DND-41 (cell line): ENCODE measurements around the gene IGF2BP2.

Experiments
- ATAC-seq: fragments of 200-7000 bp; cut with Tn5 transposase; 3 replicates; pipeline ENCODE4 v1.9.1; 2021; ENCODE audit warnings: low read depth; ENCODE audit not compliant: insufficient read depth
- DNase-seq: peaks from one replicate; pipeline ENCODE4 v3.0.0-alpha.2; 2020
- H2AFZ ChIP-seq: 2 replicates; pipeline ENCODE4 v1.6.0; 2012; ENCODE audit warnings: low read depth, low read length
- H3K27ac ChIP-seq: 2 replicates; pipeline ENCODE4 v1.5.1; 2012; ENCODE audit warnings: low read length, inconsistent platforms
- H3K27me3 ChIP-seq: fragments of 200-600 bp; sonication (generic); 2 replicates; pipeline ENCODE4 v1.6.0; 2012; ENCODE audit warnings: low read length, mild to moderate bottlenecking, inconsistent platforms; ENCODE audit not compliant: insufficient read depth, poor library complexity
- H3K36me3 ChIP-seq: 2 replicates; pipeline ENCODE4 v1.5.1; 2012; ENCODE audit warnings: low read length, inconsistent platforms; ENCODE audit not compliant: insufficient read depth
- H3K4me1 ChIP-seq: 2 replicates; pipeline ENCODE4 v1.5.1; 2012; ENCODE audit warnings: mild to moderate bottlenecking, low read length; ENCODE audit not compliant: insufficient read depth
- H3K4me2 ChIP-seq: 2 replicates; pipeline ENCODE4 v1.6.0; 2012; ENCODE audit warnings: mild to moderate bottlenecking, moderate library complexity, low read length, inconsistent platforms; ENCODE audit not compliant: insufficient read depth
- H3K4me3 ChIP-seq, 2 experiments: fragments of 200-600 bp in 1 of 2; shearing (Covaris generic) in 1 of 2; 2 replicates each; pipeline ENCODE4 v1.5.1; 2012 to 2016; ENCODE audit warnings: inconsistent platforms in 2 of 2, low read length in 2 of 2, mild to moderate bottlenecking in 2 of 2, low read depth in 1 of 2, moderate library complexity in 1 of 2
- H3K79me2 ChIP-seq: 2 replicates; pipeline ENCODE4 v1.6.0; 2012; ENCODE audit warnings: low read length, inconsistent platforms; ENCODE audit not compliant: insufficient read depth
- H3K9ac ChIP-seq: 2 replicates; pipeline ENCODE4 v1.6.0; 2012; ENCODE audit warnings: low read depth, mild to moderate bottlenecking, inconsistent platforms, low read length, moderate library complexity
- H3K9me3 ChIP-seq: 2 replicates; pipeline ENCODE4 v1.5.1; 2012; ENCODE audit warnings: low read length, moderate library complexity, mild to moderate bottlenecking, inconsistent platforms; ENCODE audit not compliant: insufficient read depth, severe bottlenecking
- H4K20me1 ChIP-seq: 2 replicates; pipeline ENCODE4 v1.6.0; 2012; ENCODE audit warnings: low read length; ENCODE audit not compliant: insufficient read depth
- EZH2 ChIP-seq: IDR thresholded peaks from 3 replicates; pipeline ENCODE4 v1.6.1; 2012; ENCODE audit warnings: borderline replicate concordance, low read depth, mild to moderate bottlenecking, moderate library complexity, low read length, inconsistent platforms; ENCODE audit not compliant: severe bottlenecking
- TF ChIP-seq, protein P1 (sequence below): IDR thresholded peaks from 2 replicates; pipeline ENCODE4 v1.5.1; 2012; ENCODE audit warnings: borderline replicate concordance, low read length, moderate library complexity, mild to moderate bottlenecking; ENCODE audit not compliant: poor library complexity, severe bottlenecking; ENCODE audit errors: extremely low read depth

IGF2BP2 gene

DNA sequence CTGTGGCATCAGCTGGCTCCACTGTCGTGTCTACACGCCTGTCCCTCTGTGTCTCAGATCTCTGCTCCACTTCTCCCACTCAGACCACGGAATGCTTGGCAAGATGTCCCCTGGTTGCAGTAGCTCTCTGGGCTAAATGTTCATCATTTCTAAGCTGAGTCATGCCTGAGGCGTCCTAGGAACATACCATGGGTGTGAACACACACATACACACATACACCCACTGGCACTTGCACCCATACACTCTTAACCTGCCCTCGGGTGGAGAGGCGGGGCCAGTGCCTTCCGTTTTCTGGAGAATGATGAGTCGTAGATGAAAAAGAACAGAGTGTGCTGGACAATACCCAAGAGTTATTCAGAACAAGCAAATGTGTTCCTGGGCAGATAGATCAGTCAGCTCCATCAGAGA, 166.3 kb downstream of the IGF2BP2 start:
- Histone ChIP-seq H3K79me2 (no peaks in the 10 kb centered on the region), H4K20me1 (0 out of 2 replicates have a peak, but pooled peaks cover 8% of the 10 kb centered on the region), H3K4me1 (peaks cover 5% of the 10 kb centered on the region), H3K4me3 (no peak overlapping the region), H3K36me3 (no peaks in the 10 kb centered on the region), H3K9me3 (no peaks in the 10 kb centered on the region), H3K27ac (no peak overlapping the region), H3K4me2 (no peak overlapping the region), H3K9ac (no peak overlapping the region), H2AFZ (no peak overlapping the region), H3K27me3 (peaks cover 14% of the 10 kb centered on the region)
- TF ChIP-seq EZH2 = no peak
- TF ChIP-seq, protein P1, sequence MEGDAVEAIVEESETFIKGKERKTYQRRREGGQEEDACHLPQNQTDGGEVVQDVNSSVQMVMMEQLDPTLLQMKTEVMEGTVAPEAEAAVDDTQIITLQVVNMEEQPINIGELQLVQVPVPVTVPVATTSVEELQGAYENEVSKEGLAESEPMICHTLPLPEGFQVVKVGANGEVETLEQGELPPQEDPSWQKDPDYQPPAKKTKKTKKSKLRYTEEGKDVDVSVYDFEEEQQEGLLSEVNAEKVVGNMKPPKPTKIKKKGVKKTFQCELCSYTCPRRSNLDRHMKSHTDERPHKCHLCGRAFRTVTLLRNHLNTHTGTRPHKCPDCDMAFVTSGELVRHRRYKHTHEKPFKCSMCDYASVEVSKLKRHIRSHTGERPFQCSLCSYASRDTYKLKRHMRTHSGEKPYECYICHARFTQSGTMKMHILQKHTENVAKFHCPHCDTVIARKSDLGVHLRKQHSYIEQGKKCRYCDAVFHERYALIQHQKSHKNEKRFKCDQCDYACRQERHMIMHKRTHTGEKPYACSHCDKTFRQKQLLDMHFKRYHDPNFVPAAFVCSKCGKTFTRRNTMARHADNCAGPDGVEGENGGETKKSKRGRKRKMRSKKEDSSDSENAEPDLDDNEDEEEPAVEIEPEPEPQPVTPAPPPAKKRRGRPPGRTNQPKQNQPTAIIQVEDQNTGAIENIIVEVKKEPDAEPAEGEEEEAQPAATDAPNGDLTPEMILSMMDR = no peak
- ATAC-seq = no peak
- no peak for DNase-seq

DNA sequence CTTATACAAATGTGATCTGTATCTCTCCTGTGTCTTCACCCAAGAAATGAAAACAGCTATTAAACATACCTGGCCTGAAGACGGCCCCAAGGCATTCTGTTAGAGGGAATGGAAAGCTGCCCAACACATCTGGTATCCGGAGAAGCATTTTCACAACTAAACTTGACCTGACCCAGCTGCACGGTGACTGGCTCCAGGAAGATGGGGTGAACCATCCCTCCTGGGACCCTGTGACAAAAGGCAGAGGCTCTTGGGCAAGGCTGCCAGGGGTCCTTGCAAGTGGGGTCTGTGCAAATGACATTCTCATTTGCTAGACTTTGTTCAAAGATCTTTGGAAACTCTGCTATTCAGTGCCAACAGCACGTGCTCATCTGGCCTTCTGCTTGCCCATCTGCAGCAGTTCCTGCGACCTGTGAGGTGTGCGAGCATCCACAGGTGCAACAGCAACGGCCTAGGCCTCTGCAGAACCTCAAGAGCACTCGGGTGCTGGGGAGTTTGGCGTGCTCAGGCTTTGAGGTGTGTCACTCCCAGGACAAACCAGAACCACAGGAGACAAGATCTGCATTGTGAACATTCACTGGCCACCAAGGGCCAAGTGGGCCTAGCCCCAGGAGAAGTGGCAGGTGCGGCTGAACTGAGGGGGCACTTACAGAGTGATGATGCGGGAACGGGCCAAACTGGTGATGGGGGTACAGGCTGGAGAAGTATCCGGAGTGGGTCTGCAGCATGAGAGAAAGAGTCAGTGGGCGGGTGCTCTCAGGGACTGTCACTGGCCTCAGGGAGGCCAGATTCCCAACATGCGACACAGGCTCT, 166.9 kb downstream of the IGF2BP2 start:
- Histone ChIP-seq H4K20me1 (0 out of 2 replicates have a peak, but pooled peaks cover 8% of the 10 kb centered on the region), H3K36me3 (no peaks in the 10 kb centered on the region), H3K4me2 (no peak overlapping the region), H3K79me2 (no peaks in the 10 kb centered on the region), H3K9me3 (no peaks in the 10 kb centered on the region), H3K4me3 (no peak overlapping the region), H3K4me1 (peaks cover 5% of the 10 kb centered on the region), H2AFZ (no peak overlapping the region), H3K27ac (no peak overlapping the region), H3K9ac (no peak overlapping the region), H3K27me3 (peaks cover 14% of the 10 kb centered on the region)
- TF ChIP-seq EZH2 = no peak
- TF ChIP-seq, protein P1 = no peak
- DNase-seq (no peak), ATAC-seq (no peak)

DNA sequence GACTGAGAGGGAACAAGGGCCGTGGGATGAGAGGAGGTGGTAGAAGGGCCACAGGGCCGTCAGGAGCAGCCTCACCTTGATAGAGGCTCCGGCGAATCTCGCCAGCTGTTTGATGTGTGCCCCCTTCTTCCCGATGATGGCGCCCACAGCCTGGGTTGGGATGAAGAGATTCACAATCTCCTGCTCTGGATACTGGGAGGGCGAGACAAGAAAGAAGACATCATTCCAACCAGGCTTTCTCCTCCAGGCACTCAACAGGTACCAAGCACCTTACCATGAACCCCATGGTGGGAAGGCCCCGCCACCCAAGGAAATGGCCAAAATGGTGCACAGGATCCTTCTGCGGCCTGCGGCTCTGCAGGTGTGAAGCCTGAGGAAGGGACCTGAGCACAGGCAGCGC, 167.6 kb downstream of the IGF2BP2 start:
- no peak overlapping the region for H3K4me2 ChIP-seq
- H3K9me3 ChIP-seq = no peaks in the 10 kb centered on the region
- no peaks in the 10 kb centered on the region for H3K79me2 ChIP-seq
- DNase-seq (no peak), ATAC-seq (no peak)
- H3K27me3 ChIP-seq = peaks cover 14% of the 10 kb centered on the region
- no peak overlapping the region for H3K4me3 ChIP-seq
- H4K20me1 ChIP-seq = 0 out of 2 replicates have a peak, but pooled peaks cover 8% of the 10 kb centered on the region
- TF ChIP-seq, protein P1 = no peak
- no peak for TF ChIP-seq EZH2
- no peaks in the 10 kb centered on the region for H3K36me3 ChIP-seq
- no peak overlapping the region for H3K27ac ChIP-seq
- H3K9ac ChIP-seq = no peak overlapping the region
- H3K4me1 ChIP-seq = peaks cover 5% of the 10 kb centered on the region
- H2AFZ ChIP-seq = no peak overlapping the region
